Thymus (tissue), 11 donors: ENCODE measurements around the gene CDC42BPB. TPM values are rescaled to one million over a fixed set of nuclear protein-coding genes. Genes with fewer than 3 reads are reported as not detected.

Experiments used
- DNase-seq, 9 donors: peaks; one replicate each; pipeline ENCODE4 v3.0.0-alpha.2; 2013; ENCODE audit warnings: low spot score in 9 of 9, low read depth in 6 of 9, missing footprints in 1 of 9
- H3K27ac ChIP-seq, 2 donors: one replicate each; pipeline ENCODE4 v1.5.1; 2013; ENCODE audit warnings: control low read depth in 1 of 2, low read depth in 1 of 2, low read length in 1 of 2, mild to moderate bottlenecking in 1 of 2, moderate library complexity in 1 of 2
- H3K27me3 ChIP-seq, 2 donors: one replicate each; pipeline ENCODE4 v1.5.1; 2013; ENCODE audit warnings: low read length in 1 of 2; ENCODE audit not compliant: control insufficient read depth in 2 of 2, insufficient read depth in 1 of 2
- H3K36me3 ChIP-seq, 2 donors: one replicate each; pipeline ENCODE4 v1.5.1; 2013; ENCODE audit warnings: low read length in 1 of 2, mild to moderate bottlenecking in 1 of 2, moderate library complexity in 1 of 2; ENCODE audit not compliant: control insufficient read depth in 2 of 2, insufficient read depth in 2 of 2
- H3K4me1 ChIP-seq, 2 donors: one replicate each; pipeline ENCODE4 v1.5.1; 2013; ENCODE audit warnings: low read length in 2 of 2; ENCODE audit not compliant: control insufficient read depth in 2 of 2, insufficient read depth in 2 of 2
- H3K4me3 ChIP-seq, 2 donors: one replicate each; pipeline ENCODE4 v1.5.1; 2013; ENCODE audit warnings: low read length in 2 of 2, control low read depth in 1 of 2, mild to moderate bottlenecking in 1 of 2
- H3K9me3 ChIP-seq, 2 donors: one replicate each; pipeline ENCODE4 v1.5.1; 2013; ENCODE audit warnings: low read length in 1 of 2, mild to moderate bottlenecking in 1 of 2; ENCODE audit not compliant: control insufficient read depth in 2 of 2, insufficient read depth in 1 of 2
- WGBS: extraction: QIAGEN DNeasy Blood & Tissue Kit; methylation state at CpG from one replicate; pipeline ENCODE4 v1.1.7; 2013; 5-methylcytosine and 5-hydroxymethylcytosine counted together
- polyA plus RNA-seq: library from polyadenylated mRNA; stranded (reverse); fragments of 200-250 nt; gene quantifications from one replicate; pipeline ENCODE4 v1.2.3, GENCODE V29; 2013
- total RNA-seq: library from RNA; stranded (reverse); fragments of 120-200 nt; gene quantifications from one replicate; pipeline ENCODE4 v1.2.4, GENCODE V29; 2013
- donor health status: healthy.

CDC42BPB gene
- total and polyA plus RNA-seq, 2 donors, result 7.6 to 16.3 TPM

GRCh38 chr14:103095210-103095778 lies 37.9 kb upstream of the CDC42BPB start:
- H3K27me3 ChIP-seq, result peaks cover 5 to 46% of the 10 kb centered on the region in 2 donors
- H3K4me1 ChIP-seq, result peaks cover 5 to 21% of the 10 kb centered on the region in 2 donors
- H3K9me3 ChIP-seq, result no peaks in the 10 kb centered on the region
- peak overlapping the region; percentile 61 to 82 for H3K27ac ChIP-seq
- WGBS, result 85% methylated on average over 11 of the region's 11 CpGs
- no peaks in the 10 kb centered on the region for H3K36me3 ChIP-seq
- H3K4me3 ChIP-seq, result peak overlapping the region in 1 of 2 donors; percentile 18
- DNase-seq, result no peak

GRCh38 chr14:103094406-103095209 lies 37.3 kb upstream of the CDC42BPB start, which contains the start of gene EXOC3L4:
Gene EXOC3L4 (plus strand): TSS chr14:103094725. CDS start chr14:103100220, 5,495 bp downstream.
- Histone ChIP-seq H3K4me3 (peak within 1 kb of the TSS in 1 of 2 donors; percentile 22), H3K27me3 (peaks cover 5 to 47% of the 10 kb centered on the region in 2 donors), H3K4me1 (peaks cover 5 to 21% of the 10 kb centered on the region in 2 donors), H3K9me3 (no peaks in the 10 kb centered on the region), H3K36me3 (no peaks in the 10 kb centered on the region), H3K27ac (peak within 1 kb of the TSS; percentile 78 to 88)
- 78% methylated on average over 23 of the region's 23 CpGs for WGBS
- no peak for DNase-seq

GRCh38 chr14:103093856-103094405 lies 36.6 kb upstream of the CDC42BPB start:
- Histone ChIP-seq H3K36me3 (no peaks in the 10 kb centered on the region), H3K27me3 (peaks cover 5 to 50% of the 10 kb centered on the region in 2 donors), H3K27ac (peak overlapping the region; percentile 78 to 88), H3K4me1 (peaks cover 5 to 21% of the 10 kb centered on the region in 2 donors), H3K9me3 (no peaks in the 10 kb centered on the region), H3K4me3 (no peak overlapping the region)
- DNase-seq, result no peak
- 94% methylated on average over 13 of the region's 13 CpGs for WGBS

- DNase-seq, result no peak
- H3K4me1 ChIP-seq, result peaks cover 5 to 21% of the 10 kb centered on the region in 2 donors
- peaks cover 5 to 55% of the 10 kb centered on the region in 2 donors for H3K27me3 ChIP-seq
- H3K9me3 ChIP-seq, result no peaks in the 10 kb centered on the region
- no peak overlapping the region for H3K4me3 ChIP-seq
- no peaks in the 10 kb centered on the region for H3K36me3 ChIP-seq
- WGBS, result 60% methylated on average over 9 of the region's 9 CpGs
- no peak overlapping the region for H3K27ac ChIP-seq
These were observed 34.5 kb upstream of the CDC42BPB start for GRCh38 chr14:103091883-103092222.

GRCh38 chr14:103091041-103091882 lies 33.9 kb upstream of the CDC42BPB start:
- no peaks in the 10 kb centered on the region for H3K36me3 ChIP-seq
- no peaks in the 10 kb centered on the region for H3K9me3 ChIP-seq
- H3K4me1 ChIP-seq, result peaks cover 5 to 21% of the 10 kb centered on the region in 2 donors
- DNase-seq, result peak in 5 of 9 donors; percentile 36 to 65 (median 50)
- WGBS, result 7% methylated on average over 69 of the region's 69 CpGs
- H3K27ac ChIP-seq, result peak overlapping the region in 1 of 2 donors; percentile 43
- H3K27me3 ChIP-seq, result peaks cover 5 to 53% of the 10 kb centered on the region in 2 donors
- H3K4me3 ChIP-seq, result peak overlapping the region in 1 of 2 donors; percentile 41

GRCh38 chr14:103090481-103091020 lies 33.2 kb upstream of the CDC42BPB start:
- H3K4me1 ChIP-seq, result peaks cover 5 to 21% of the 10 kb centered on the region in 2 donors
- H3K27ac ChIP-seq, result no peak overlapping the region
- WGBS, result 79% methylated on average over 12 of the region's 12 CpGs
- H3K36me3 ChIP-seq, result no peaks in the 10 kb centered on the region
- H3K27me3 ChIP-seq, result peaks cover 5 to 59% of the 10 kb centered on the region in 2 donors
- no peak overlapping the region for H3K4me3 ChIP-seq
- DNase-seq, result no peak
- H3K9me3 ChIP-seq, result no peaks in the 10 kb centered on the region

- Histone ChIP-seq H3K9me3 (no peaks in the 10 kb centered on the region), H3K4me3 (no peak overlapping the region), H3K36me3 (no peaks in the 10 kb centered on the region), H3K4me1 (peaks cover 5 to 21% of the 10 kb centered on the region in 2 donors), H3K27ac (no peak overlapping the region), H3K27me3 (peaks cover 7 to 66% of the 10 kb centered on the region in 2 donors)
- WGBS, result 95% methylated on average over 28 of the region's 28 CpGs
- DNase-seq, result no peak
These were observed 32.3 kb upstream of the CDC42BPB start for GRCh38 chr14:103089386-103090335.

- WGBS, result 95% methylated on average over 6 of the region's 6 CpGs
- Histone ChIP-seq H3K9me3 (no peaks in the 10 kb centered on the region), H3K27me3 (peaks cover 15 to 73% of the 10 kb centered on the region in 2 donors)
These were observed 31.6 kb upstream of the CDC42BPB start for GRCh38 chr14:103088921-103089320.

More at GRCh38 chr14:103088921-103089320, 31.6 kb upstream of the CDC42BPB start:
- Histone ChIP-seq H3K4me3 (no peak overlapping the region), H3K27ac (no peak overlapping the region), H3K4me1 (peaks cover 5 to 18% of the 10 kb centered on the region in 2 donors), H3K36me3 (no peaks in the 10 kb centered on the region)
- no peak for DNase-seq
